Activated CD8-positive, alpha-beta T cell treated with anti-CD3 and anti-CD28 coated beads, Interleukin-2, amount 10 ng/mL, durations not matched to agents 7 days and 5 days (primary cell): ENCODE results near the gene ULK4. TPM values are rescaled to one million over a fixed set of nuclear protein-coding genes. Genes with fewer than 3 reads are reported as not detected.
A peak's percentile ranks its signal among the peaks of the same experiment; 100 is the strongest.

Source experiments
- ATAC-seq: fragments of 150-1000 bp; cut with Tn5 transposase; one replicate; pipeline ENCODE4 v1.10.0; 2021; ENCODE audit warnings: moderate library complexity
- CTCF ChIA-PET: fragments of 350-600 bp; sonication (Branson Sonifier 250); formaldehyde crosslinking; loops from one replicate; lab custom pipeline; 2021; ENCODE audit warnings: antibody characterized with exemption; lab: Charles Lee
- POLR2A ChIA-PET: fragments of 350-600 bp; sonication (Branson Sonifier 250); formaldehyde crosslinking; loops from one replicate; lab custom pipeline; 2021; ENCODE audit warnings: antibody characterized with exemption; lab: Charles Lee
- DNase-seq: peaks from one replicate; pipeline ENCODE4 v3.0.0-alpha.2; 2020
- H3K27ac Mint-ChIP-seq: one replicate; pipeline ENCODE4 v1.8.0; 2021; ENCODE audit warnings: mild to moderate bottlenecking, mixed read lengths
- H3K27me3 Mint-ChIP-seq: one replicate; pipeline ENCODE4 v1.8.0; 2021; ENCODE audit warnings: low read depth, mixed read lengths
- H3K36me3 Mint-ChIP-seq: one replicate; pipeline ENCODE4 v1.8.0; 2021; ENCODE audit warnings: low read depth, mixed read lengths
- H3K4me1 Mint-ChIP-seq: one replicate; pipeline ENCODE4 v1.8.0; 2021; ENCODE audit warnings: low read depth, mixed read lengths
- H3K4me3 Mint-ChIP-seq: one replicate; pipeline ENCODE4 v1.8.0; 2021; ENCODE audit warnings: mild to moderate bottlenecking, mixed read lengths
- H3K9me3 Mint-ChIP-seq: one replicate; pipeline ENCODE4 v1.8.0; 2022; ENCODE audit warnings: mixed read lengths; ENCODE audit not compliant: insufficient read depth
- total RNA-seq, 2 experiments: library from RNA; stranded (reverse); gene quantifications; one replicate each; pipeline ENCODE4 v1.2.3, GENCODE V29; 2021

The ULK4 gene
- total RNA-seq, 2 experiments from 2014 or later, result 10.5 to 12.3 TPM

DNA sequence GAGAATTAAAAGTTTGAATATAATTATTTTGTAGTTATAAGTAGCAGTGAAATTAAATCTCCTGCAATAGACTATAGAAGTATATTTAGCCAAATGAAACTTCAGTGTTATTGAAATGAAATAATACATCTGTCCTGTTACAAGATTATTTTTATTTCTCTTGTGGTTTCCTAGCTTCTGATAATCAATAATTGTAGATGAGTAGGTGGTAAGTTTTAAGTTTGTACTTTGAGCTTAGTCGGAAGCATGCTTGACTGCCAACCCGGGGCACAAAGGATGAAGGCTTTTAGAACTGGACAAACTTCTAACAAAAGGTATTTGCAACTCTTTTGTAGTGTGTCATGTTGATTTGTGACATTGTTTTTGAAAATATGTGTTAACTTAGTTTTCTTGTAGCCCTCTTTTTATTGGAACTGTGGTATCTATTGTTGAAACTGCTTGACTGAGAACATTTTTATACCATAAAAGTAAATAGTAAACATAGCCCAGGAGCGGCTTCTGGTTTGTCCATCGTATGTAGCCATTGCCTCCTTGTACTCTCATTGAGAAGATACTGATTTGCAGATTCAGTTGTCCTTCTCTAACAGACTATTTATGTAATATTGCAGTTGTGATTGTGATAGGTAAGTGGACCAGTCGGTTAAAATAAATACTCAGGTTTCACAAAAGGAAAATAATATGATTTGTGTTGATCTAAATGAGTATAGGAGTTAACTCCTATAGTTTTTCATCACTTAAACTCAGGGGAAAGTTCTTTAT lies 759.6 kb downstream of the ULK4 start:
- ATAC-seq (no peak), DNase-seq (no peak)
- Mint-ChIP-seq H3K4me3 (peak overlapping the region; percentile 26), H3K27me3 (peaks cover 7% of the 10 kb centered on the region), H3K4me1 (peaks cover 53% of the 10 kb centered on the region), H3K27ac (no peak overlapping the region), H3K36me3 (peaks cover 20% of the 10 kb centered on the region), H3K9me3 (no peaks in the 10 kb centered on the region)
- ChIA-PET CTCF (interaction anchor here (0.6 kb wide), 1 partner anchor 19 kb away, joined by 3 read pairs; no protein-coding TSS in a partner anchor), POLR2A (interaction anchor here (0.8 kb wide), 1 partner anchor 15 kb away, joined by 3 read pairs; no protein-coding TSS in a partner anchor)

DNA sequence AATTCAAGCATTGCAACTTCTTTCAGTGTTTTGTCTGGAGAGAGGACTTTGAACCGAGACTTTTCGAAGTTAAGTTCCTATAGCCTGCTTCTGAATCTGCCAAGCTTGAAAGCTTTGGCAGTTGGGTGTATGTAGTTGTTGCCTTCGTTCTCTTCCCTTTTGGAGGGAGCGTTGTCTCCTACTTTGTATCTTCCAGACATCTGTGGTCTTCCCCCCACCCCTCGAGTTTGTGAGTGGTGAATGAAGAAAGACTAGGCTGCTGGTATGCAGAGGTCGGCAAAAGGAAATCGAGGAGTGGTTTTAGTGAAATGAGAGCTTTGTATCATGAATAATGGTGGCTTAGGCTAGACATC lies 761.3 kb downstream of the ULK4 start:
- ATAC-seq (peak; percentile 3), DNase-seq (peak; percentile 46)
- Mint-ChIP-seq H3K27ac (peak overlapping the region; percentile 84), H3K9me3 (no peaks in the 10 kb centered on the region), H3K4me1 (peaks cover 44% of the 10 kb centered on the region), H3K4me3 (peak overlapping the region; percentile 87), H3K36me3 (peaks cover 14% of the 10 kb centered on the region), H3K27me3 (peaks cover 18% of the 10 kb centered on the region)
- POLR2A ChIA-PET, result interaction anchor here (0.6 to 2.6 kb wide), 3 partner anchors 10 to 890 kb away, joined by 4 to 8 read pairs (median 5); no protein-coding TSS in a partner anchor
- CTCF ChIA-PET, result no interaction called here

DNA sequence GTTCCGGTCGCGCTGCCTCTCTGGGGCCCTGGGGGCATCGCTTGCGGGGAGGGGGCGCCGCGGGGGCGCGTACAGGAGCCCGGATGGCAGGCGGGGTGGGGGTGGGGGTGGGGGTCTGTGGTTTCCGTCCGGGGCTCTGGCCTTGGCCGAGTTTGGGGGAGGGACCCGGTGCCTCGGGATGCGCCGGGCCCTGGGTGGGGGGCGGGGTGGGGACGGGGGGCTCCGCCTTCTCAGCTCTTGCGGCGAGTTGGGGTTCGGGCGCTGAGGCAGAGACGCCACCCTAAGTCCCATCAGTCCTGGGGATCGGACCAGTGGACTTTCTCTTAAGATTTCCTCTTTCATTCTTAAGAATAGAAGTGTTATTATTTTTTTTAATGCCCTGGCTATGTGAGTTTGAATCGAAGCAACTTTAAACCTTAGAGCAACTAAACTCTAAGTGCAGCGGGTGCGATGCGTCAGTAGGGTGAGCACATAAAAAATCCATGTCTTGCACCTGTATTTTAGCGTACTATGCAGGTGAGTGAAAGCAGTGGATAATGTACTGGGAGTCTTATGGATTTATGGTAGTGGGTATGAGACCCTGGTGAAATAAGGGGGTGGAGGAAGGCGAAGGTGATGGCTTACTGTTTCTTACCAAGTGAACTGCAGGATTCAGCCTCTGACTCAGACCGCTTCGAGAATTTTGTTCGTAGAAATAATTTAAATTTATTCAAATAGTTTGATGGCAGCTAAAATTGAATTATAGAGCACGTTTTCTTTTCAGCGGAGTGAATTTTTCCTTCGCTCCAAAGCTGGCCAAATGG lies 761.8 kb downstream of the ULK4 start:
- H3K27ac Mint-ChIP-seq, result peak overlapping the region; percentile 84
- DNase-seq (peak; percentile 54), ATAC-seq (peak; percentile 36)
- H3K36me3 Mint-ChIP-seq, result peaks cover 13% of the 10 kb centered on the region
- ChIA-PET POLR2A (interaction anchor here (0.6 to 2.6 kb wide), 22 partner anchors 8 to 1197 kb away, joined by 3 to 16 read pairs (median 5); partner anchors contain the start of genes EIF1B, RPL14, ULK4 and ZNF619), CTCF (interaction anchor here (2.1 kb wide), 1 partner anchor 16 kb away, joined by 10 read pairs; no protein-coding TSS in a partner anchor)
- H3K27me3 Mint-ChIP-seq, result peaks cover 21% of the 10 kb centered on the region
- H3K9me3 Mint-ChIP-seq, result no peaks in the 10 kb centered on the region
- peak overlapping the region; percentile 87 for H3K4me3 Mint-ChIP-seq
- peaks cover 41% of the 10 kb centered on the region for H3K4me1 Mint-ChIP-seq

DNA sequence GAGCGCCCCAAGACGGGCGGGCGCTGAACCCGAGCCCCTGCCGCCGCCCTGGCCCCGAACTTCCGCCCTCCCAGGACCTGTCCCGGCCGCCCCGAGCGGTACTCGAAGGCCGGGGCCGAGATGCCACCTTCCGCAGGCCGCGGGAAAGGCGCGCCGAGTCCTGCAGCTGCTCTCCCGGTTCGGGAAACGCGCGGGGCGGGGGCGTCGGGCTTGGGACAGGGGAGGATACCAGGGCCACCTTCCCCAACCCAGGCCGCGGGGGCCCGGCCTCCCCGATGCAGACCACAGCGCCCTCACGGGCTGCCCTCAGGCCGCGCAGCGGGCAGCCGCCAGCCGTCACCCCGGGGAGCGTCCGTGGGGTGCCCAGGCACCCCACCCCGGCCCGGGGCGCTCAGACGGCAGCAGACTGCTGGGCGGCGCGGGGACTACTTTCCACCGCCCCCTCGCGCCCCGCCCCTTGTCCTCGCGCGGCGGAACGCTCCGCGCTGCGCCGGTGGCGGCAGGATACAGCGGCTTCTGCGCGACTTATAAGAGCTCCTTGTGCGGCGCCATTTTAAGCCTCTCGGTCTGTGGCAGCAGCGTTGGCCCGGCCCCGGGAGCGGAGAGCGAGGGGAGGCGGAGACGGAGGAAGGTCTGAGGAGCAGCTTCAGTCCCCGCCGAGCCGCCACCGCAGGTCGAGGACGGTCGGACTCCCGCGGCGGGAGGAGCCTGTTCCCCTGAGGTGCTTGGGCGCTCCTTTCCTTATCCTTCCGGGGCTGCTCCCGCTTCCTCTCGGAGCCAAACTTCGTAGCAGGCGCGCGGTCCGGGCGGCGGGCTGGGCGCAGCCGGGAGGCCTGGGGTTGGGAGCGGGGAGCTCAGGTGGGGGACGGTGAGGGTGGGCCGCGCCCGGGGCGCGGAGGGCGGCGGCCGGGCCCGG lies 762.7 kb downstream of the ULK4 start, which contains the start of gene CTNNB1:
Gene CTNNB1, plus strand, starts transcription at position 556 of the 916 bp plus-strand sequence. CDS start 24,564 bp downstream, outside the sequence.
- peaks cover 35% of the 10 kb centered on the region for H3K4me1 Mint-ChIP-seq
- peak; percentile 91 for DNase-seq
- H3K9me3 Mint-ChIP-seq, result no peaks in the 10 kb centered on the region
- peaks cover 11% of the 10 kb centered on the region for H3K36me3 Mint-ChIP-seq
- peak; percentile 89 for ATAC-seq
- peak within 1 kb of the TSS; percentile 96 for H3K27ac Mint-ChIP-seq
- ChIA-PET CTCF (interaction anchor here (2.1 kb wide), 1 partner anchor 17 kb away, joined by 10 read pairs; no protein-coding TSS in a partner anchor), POLR2A (interaction anchor here (0.6 to 2.6 kb wide), 33 partner anchors 9 to 1198 kb away, joined by 3 to 16 read pairs (median 4); partner anchors contain the start of genes EIF1B, RPL14, ULK4 and ZNF619)
- H3K4me3 Mint-ChIP-seq, result peak within 1 kb of the TSS; percentile 90
- peaks cover 28% of the 10 kb centered on the region for H3K27me3 Mint-ChIP-seq

DNA sequence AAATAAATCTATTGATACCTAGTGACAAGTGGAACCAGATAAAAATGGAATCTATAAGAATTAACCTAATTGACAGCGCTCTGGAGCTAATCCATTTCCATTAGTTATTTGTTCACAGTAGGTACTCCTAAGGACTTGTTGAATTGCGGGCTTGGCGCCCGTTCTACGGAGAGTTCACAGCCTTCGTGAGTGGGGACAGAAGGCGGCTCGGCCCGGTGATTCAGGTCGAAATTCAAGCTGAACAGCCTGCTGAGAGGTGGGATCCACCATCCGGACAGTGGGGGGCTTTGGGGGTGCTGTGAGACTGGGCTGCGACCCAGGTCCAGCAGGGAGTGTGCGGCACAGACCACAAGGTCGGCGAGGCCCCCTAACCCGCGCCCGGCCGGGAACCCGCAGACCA lies 763.4 kb downstream of the ULK4 start:
- POLR2A ChIA-PET, result interaction anchor here (0.9 to 2.6 kb wide), 17 partner anchors 8 to 890 kb away, joined by 3 to 16 read pairs (median 6); partner anchors contain the start of genes EIF1B and RPL14
- no peak for DNase-seq

DNA sequence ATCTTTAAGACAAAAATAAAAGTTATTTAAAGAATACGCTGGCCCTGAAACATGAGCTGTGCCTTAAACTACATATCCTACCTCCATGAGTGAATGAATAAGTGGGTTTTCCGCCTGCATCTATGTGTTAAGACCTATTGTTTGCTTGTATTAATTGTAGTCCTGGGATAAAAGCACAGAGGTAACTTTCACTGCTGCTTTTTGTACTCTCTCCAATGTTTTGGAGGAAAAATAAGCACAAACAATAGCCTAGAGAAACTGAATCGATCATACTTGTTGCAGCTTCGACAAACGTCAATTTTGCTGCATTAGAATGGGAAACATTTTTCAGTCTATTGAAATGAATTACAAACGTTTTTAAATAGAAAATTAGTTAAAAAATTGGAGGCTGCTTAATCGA lies 763.9 kb downstream of the ULK4 start:
- Mint-ChIP-seq H3K4me3 (peak overlapping the region; percentile 80), H3K27ac (no peak overlapping the region)
- CTCF ChIA-PET, result interaction anchor here (2.1 kb wide), 1 partner anchor 18 kb away, joined by 10 read pairs; no protein-coding TSS in a partner anchor

More for the DNA sequence above, 763.4 kb downstream of the ULK4 start:
- H3K4me1 Mint-ChIP-seq, result peaks cover 28% of the 10 kb centered on the region
- H3K9me3 Mint-ChIP-seq, result no peaks in the 10 kb centered on the region
- H3K36me3 Mint-ChIP-seq, result peaks cover 11% of the 10 kb centered on the region
- ATAC-seq, result no peak
- peaks cover 32% of the 10 kb centered on the region for H3K27me3 Mint-ChIP-seq
- CTCF ChIA-PET, result interaction anchor here (2.1 kb wide), 1 partner anchor 17 kb away, joined by 10 read pairs; no protein-coding TSS in a partner anchor
- H3K4me3 Mint-ChIP-seq, result peak overlapping the region; percentile 80
- H3K27ac Mint-ChIP-seq, result peak overlapping the region; percentile 76

More for the DNA sequence above, 763.9 kb downstream of the ULK4 start:
- Mint-ChIP-seq H3K9me3 (no peaks in the 10 kb centered on the region), H3K4me1 (peaks cover 27% of the 10 kb centered on the region), H3K27me3 (peaks cover 33% of the 10 kb centered on the region), H3K36me3 (peaks cover 11% of the 10 kb centered on the region)
- ATAC-seq (no peak), DNase-seq (no peak)
- POLR2A ChIA-PET, result interaction anchor here (1.6 to 2.6 kb wide), 3 partner anchors 11 to 33 kb away, joined by 6 to 8 read pairs (median 6); no protein-coding TSS in a partner anchor

Other genes with a start within 250 kb of the ULK4 start
- 10 to 100 TPM; 28.6 to 28.7 TPM for gene TRAK1, start 129.3 kb upstream of the ULK4 start, total RNA-seq